IMR-90 (cell line): ENCODE measurements around the gene DHRS7C. TPM values are rescaled to one million over a fixed set of nuclear protein-coding genes. Genes with fewer than 3 reads are reported as not detected.

Experiments
- ATAC-seq: fragments of 200-7000 bp; cut with Tn5 transposase; 2 replicates; pipeline ENCODE4 v1.9.1; 2020; ENCODE audit warnings: low read depth, mild to moderate bottlenecking, moderate library complexity
- BruUV-seq: library from RNA; stranded (reverse); fragments of 400-500 nt; replicated peaks from 2 replicates; lab custom pipeline; 2021; lab: Mats Ljungman, UMichigan
- CTCF ChIA-PET: fragments of 300-600 bp; formaldehyde crosslinking; extraction: SDS; loops from one replicate; lab custom pipeline; 2021; ENCODE audit warnings: antibody characterized with exemption; lab: Yijun Ruan, JAX
- POLR2A ChIA-PET: fragments of 300-600 bp; sonication (Branson Sonifier 250); formaldehyde crosslinking; loops from one replicate; lab custom pipeline; 2022; ENCODE audit warnings: antibody characterized with exemption; ENCODE audit not compliant: unreplicated experiment; lab: Charles Lee
- DNase-seq: peaks from one replicate; pipeline ENCODE4 v3.0.0; 2013
- H2AFZ ChIP-seq: replicated peaks from 2 replicates; pipeline ENCODE3; 2013; ENCODE audit warnings: low read length, mild to moderate bottlenecking; ENCODE audit not compliant: poor library complexity
- H2AK5ac ChIP-seq: 2 replicates; pipeline ENCODE4 v1.6.1; 2013; ENCODE audit warnings: low read depth, low read length, inconsistent platforms
- H2AK9ac ChIP-seq: replicated peaks from 2 replicates; pipeline ENCODE3; 2013; ENCODE audit warnings: mild to moderate bottlenecking, low read depth, low read length, moderate library complexity; ENCODE audit not compliant: poor library complexity
- H2BK120ac ChIP-seq: 2 replicates; pipeline ENCODE4 v1.6.1; 2013; ENCODE audit warnings: low read depth, low read length, inconsistent platforms
- H2BK15ac ChIP-seq: 3 replicates; pipeline ENCODE4 v1.6.1; 2013; ENCODE audit warnings: low read depth, low read length, inconsistent platforms
- H2BK20ac ChIP-seq: 2 replicates; pipeline ENCODE4 v1.6.1; 2013; ENCODE audit warnings: low read depth, mild to moderate bottlenecking, inconsistent platforms, low read length, moderate library complexity
- H2BK5ac ChIP-seq: 2 replicates; pipeline ENCODE4 v1.6.1; 2013; ENCODE audit warnings: mild to moderate bottlenecking, low read depth, low read length, inconsistent platforms; ENCODE audit not compliant: poor library complexity, severe bottlenecking
- H3K14ac ChIP-seq: replicated peaks from 2 replicates; pipeline ENCODE4 v1.6.1; 2013; ENCODE audit warnings: low read depth, low read length, inconsistent platforms
- H3K18ac ChIP-seq: 2 replicates; pipeline ENCODE4 v1.6.1; 2013; ENCODE audit warnings: low read depth, low read length, control low read depth
- H3K23ac ChIP-seq: 2 replicates; pipeline ENCODE4 v1.6.1; 2013; ENCODE audit warnings: low read depth, low read length, inconsistent platforms
- H3K27ac ChIP-seq: 2 replicates; pipeline ENCODE4 v1.5.1; 2013; ENCODE audit warnings: mild to moderate bottlenecking, control low read depth, low read length; ENCODE audit not compliant: insufficient read depth
- H3K27me3 ChIP-seq: 2 replicates; pipeline ENCODE4 v1.6.1; 2013; ENCODE audit warnings: low read length; ENCODE audit not compliant: control insufficient read depth, insufficient read depth
- H3K36me3 ChIP-seq: 2 replicates; pipeline ENCODE4 v1.6.1; 2013; ENCODE audit warnings: low read length, mixed read lengths; ENCODE audit not compliant: control insufficient read depth, insufficient read depth
- H3K4ac ChIP-seq: 2 replicates; pipeline ENCODE4 v1.6.1; 2013; ENCODE audit warnings: low read depth, low read length, inconsistent platforms
- H3K4me1 ChIP-seq: 2 replicates; pipeline ENCODE4 v1.6.1; 2013; ENCODE audit warnings: low read length, mixed read lengths; ENCODE audit not compliant: control insufficient read depth, insufficient read depth
- H3K4me2 ChIP-seq: 2 replicates; pipeline ENCODE4 v1.6.1; 2013; ENCODE audit warnings: low read depth, mild to moderate bottlenecking, control low read depth, low read length, moderate library complexity
- H3K4me3 ChIP-seq: 2 replicates; pipeline ENCODE4 v1.5.1; 2013; ENCODE audit warnings: low read depth, mild to moderate bottlenecking, control low read depth, low read length, moderate library complexity; ENCODE audit not compliant: insufficient read depth
- H3K56ac ChIP-seq: 2 replicates; pipeline ENCODE4 v1.6.1; 2013; ENCODE audit warnings: low read length, inconsistent platforms; ENCODE audit not compliant: insufficient read depth; ENCODE audit errors: extremely low read depth
- H3K79me1 ChIP-seq, 2 experiments: 2 replicates each; pipeline ENCODE4 v1.6.1; 2013; ENCODE audit warnings: low read length in 2 of 2, inconsistent platforms in 1 of 2, low read depth in 1 of 2
- H3K9ac ChIP-seq: 2 replicates; pipeline ENCODE4 v1.6.1; 2013; ENCODE audit warnings: low read depth, low read length, control low read depth
- H3K9me1 ChIP-seq: 2 replicates; pipeline ENCODE4 v1.6.1; 2013; ENCODE audit warnings: low read length, inconsistent platforms; ENCODE audit not compliant: insufficient read depth
- H3K9me3 ChIP-seq: 2 replicates; pipeline ENCODE4 v1.6.1; 2013; ENCODE audit warnings: low read length; ENCODE audit not compliant: control insufficient read depth, insufficient read depth
- H4K20me1 ChIP-seq: 2 replicates; pipeline ENCODE4 v1.6.1; 2013; ENCODE audit warnings: low read length, inconsistent platforms; ENCODE audit not compliant: insufficient read depth
- H4K5ac ChIP-seq: 2 replicates; pipeline ENCODE4 v1.6.1; 2013; ENCODE audit warnings: mild to moderate bottlenecking, low read depth, low read length, control low read depth
- H4K8ac ChIP-seq, 2 experiments: 2 replicates each; pipeline ENCODE4 v1.6.1; 2013; ENCODE audit warnings: low read depth in 2 of 2, low read length in 2 of 2, control low read depth in 1 of 2, inconsistent platforms in 1 of 2
- H4K91ac ChIP-seq: 2 replicates; pipeline ENCODE4 v1.6.1; 2013; ENCODE audit warnings: low read depth, low read length, inconsistent platforms; ENCODE audit not compliant: insufficient read depth
- WGBS, 2 experiments: methylation state at CpG; one replicate each; pipeline versions ENCODE4 v1.1.5 to v1.1.7; 2013; ENCODE audit warnings: missing lambda C conversion rate in 2 of 2; ENCODE audit not compliant: insufficient read length in 1 of 2; ENCODE audit errors: extremely low coverage in 2 of 2; 5-methylcytosine and 5-hydroxymethylcytosine counted together
- dilution Hi-C: fragments of 300-500 bp; cut with HindIII; formaldehyde crosslinking; loops from one replicate; pipeline ENCODE4 v1.14.3; 2018; ENCODE audit warnings: low sequenced_read_pairs; ENCODE audit not compliant: unreplicated experiment
- in situ Hi-C: fragments of 300-500 bp; cut with MboI; formaldehyde crosslinking; loops from 3 replicates; pipeline ENCODE4 v1.14.3; 2019; ENCODE audit warnings: low sequenced_read_pairs, inconsistent platforms, mixed read lengths
- intact Hi-C: fragments of 100-400 bp; cut with micrococcal nuclease; formaldehyde crosslinking; loops from 2 replicates; pipeline ENCODE4 v1.10.0; 2022
- polyA plus RNA-seq, 3 experiments: library from polyadenylated mRNA; depleted of rRNA; stranded (reverse); fragments of >200 nt; gene quantifications; 2 replicates each; pipeline ENCODE4 v1.2.3, GENCODE V29; 2012; ENCODE audit warnings: low replicate concordance in 1 of 3
- total RNA-seq: library from RNA; depleted of rRNA; stranded (reverse); fragments of >200 nt; gene quantifications from 2 replicates; pipeline ENCODE4 v1.2.3, GENCODE V29; 2012; rRNA removed
- TF ChIP-seq, protein P1 (sequence below): fragments of 150-350 bp; IDR thresholded peaks from 2 replicates; pipeline ENCODE4 v1.6.1; 2016; ENCODE audit warnings: low read depth, mild to moderate bottlenecking, low read length, moderate library complexity, borderline replicate concordance

DHRS7C gene
- total and polyA plus RNA-seq, 2 of the 4 experiments (the other 2 are of a cell fraction), result not detected

DNA sequence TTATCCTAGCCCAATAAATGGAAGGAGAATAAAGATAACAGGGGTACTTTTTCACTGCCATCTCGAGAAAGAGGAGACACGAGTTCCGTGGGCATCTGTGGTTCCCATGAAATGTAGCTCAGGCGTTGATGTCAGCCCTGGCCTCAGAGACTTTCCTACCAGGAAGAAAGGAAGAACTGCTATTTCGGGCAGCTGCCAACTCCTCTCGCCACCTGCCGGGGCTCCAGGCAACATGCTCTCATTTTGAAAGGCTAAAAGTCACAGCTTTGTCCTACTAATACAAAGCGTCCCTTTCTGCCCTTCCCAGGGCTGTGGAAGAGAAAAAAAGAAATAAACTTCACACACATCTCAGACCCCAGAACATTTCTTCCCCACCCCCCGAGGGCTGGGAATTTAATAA lies 65.8 kb downstream of the DHRS7C start:
- DNase-seq, result no peak
- no CpG with 5 or more reads among the region's 9 CpGs for WGBS, 2 experiments
- ChIA-PET POLR2A (no interaction called here), CTCF (no interaction called here)
- Histone ChIP-seq H3K9me1 (no peaks in the 10 kb centered on the region), H2BK20ac (no peak overlapping the region), H3K79me1 (no peaks in the 10 kb centered on the region), H4K20me1 (no peaks in the 10 kb centered on the region), H3K27me3 (peaks cover 3% of the 10 kb centered on the region; the same call in 1 of the 2 replicates), H4K8ac (no peak overlapping the region), H2AK5ac (no peak overlapping the region), H3K4me3 (no peak overlapping the region), H2BK5ac (no peak overlapping the region), H3K4me2 (no peak overlapping the region), H4K91ac (no peak overlapping the region), H4K5ac (no peak overlapping the region), H3K9me3 (no peaks in the 10 kb centered on the region), H3K9ac (no peak overlapping the region), H2BK15ac (no peak overlapping the region), H3K14ac (no peak overlapping the region), H3K56ac (no peak overlapping the region), H3K18ac (no peak overlapping the region), H3K23ac (no peak overlapping the region), H3K27ac (no peak overlapping the region), H3K4ac (no peak overlapping the region), H2BK120ac (no peak overlapping the region), H2AFZ (no peak overlapping the region), H3K4me1 (no peaks in the 10 kb centered on the region), H3K36me3 (no peaks in the 10 kb centered on the region), H2AK9ac (no peak overlapping the region)
- TF ChIP-seq, protein P1, sequence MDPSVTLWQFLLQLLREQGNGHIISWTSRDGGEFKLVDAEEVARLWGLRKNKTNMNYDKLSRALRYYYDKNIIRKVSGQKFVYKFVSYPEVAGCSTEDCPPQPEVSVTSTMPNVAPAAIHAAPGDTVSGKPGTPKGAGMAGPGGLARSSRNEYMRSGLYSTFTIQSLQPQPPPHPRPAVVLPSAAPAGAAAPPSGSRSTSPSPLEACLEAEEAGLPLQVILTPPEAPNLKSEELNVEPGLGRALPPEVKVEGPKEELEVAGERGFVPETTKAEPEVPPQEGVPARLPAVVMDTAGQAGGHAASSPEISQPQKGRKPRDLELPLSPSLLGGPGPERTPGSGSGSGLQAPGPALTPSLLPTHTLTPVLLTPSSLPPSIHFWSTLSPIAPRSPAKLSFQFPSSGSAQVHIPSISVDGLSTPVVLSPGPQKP, result no peak
- intact Hi-C loops, result no loop called here
- no TSS peak for BruUV-seq
- in situ Hi-C loops, result loop anchor here (10.0 to 25.0 kb wide), 2 partner anchors 59 to 887 kb away; no protein-coding TSS in a partner anchor
- ATAC-seq, result no peak
- dilution Hi-C loops, result no loop called here

Other genes with a start within 250 kb of the DHRS7C start
- gene STX8, start 215.8 kb downstream of the DHRS7C start, total RNA-seq, result 26.5 and 79.2 TPM in 2 replicates
- gene STX8, start 215.8 kb downstream of the DHRS7C start, polyA plus RNA-seq (2012; rRNA removed), result 47.0 and 53.0 TPM in 2 replicates
- not detected in 2 replicates for gene CFAP52, start 214.9 kb downstream of the DHRS7C start, total RNA-seq
- 0.22 TPM in 1 of 2 replicates, not detected in the other for gene CFAP52, start 214.9 kb downstream of the DHRS7C start, polyA plus RNA-seq (2012; rRNA removed)
- not detected in 2 replicates for gene USP43, start 146.1 kb downstream of the DHRS7C start, total RNA-seq
- not detected in 2 replicates for gene USP43, start 146.1 kb downstream of the DHRS7C start, polyA plus RNA-seq (2012; rRNA removed)
- gene GSG1L2, start 30.5 kb upstream of the DHRS7C start, total RNA-seq, result not detected in 2 replicates
- gene GSG1L2, start 30.5 kb upstream of the DHRS7C start, polyA plus RNA-seq (2012; rRNA removed), result not detected in 2 replicates
- gene GLP2R, start 34.3 kb upstream of the DHRS7C start, total RNA-seq, result under 0.01 TPM in 1 of 2 replicates, not detected in the other
- gene GLP2R, start 34.3 kb upstream of the DHRS7C start, polyA plus RNA-seq (2012; rRNA removed), result 0.07 and 0.09 TPM in 2 replicates
- gene RCVRN, start 113.7 kb upstream of the DHRS7C start, total RNA-seq, result not detected in 2 replicates
- gene RCVRN, start 113.7 kb upstream of the DHRS7C start, polyA plus RNA-seq (2012; rRNA removed), result not detected in 2 replicates